DLD1 (cell line): ENCODE measurements around the gene SPSB3.
"Not testable (repeated sequence)": the region's sequence is repeated elsewhere in the genome, so short reads cannot be mapped to it uniquely, and the experiment has no call there.

Experiments used
- in situ Hi-C: cut with HindIII; loops from 2 replicates; pipeline ENCODE4 v1.10.0; 2017; ENCODE audit warnings: low sequenced_read_pairs

The SPSB3 gene

GRCh38 chr16:1817276-1817589, 34.9 kb upstream of the SPSB3 start:
- in situ Hi-C loops: no loop called here

DNA sequence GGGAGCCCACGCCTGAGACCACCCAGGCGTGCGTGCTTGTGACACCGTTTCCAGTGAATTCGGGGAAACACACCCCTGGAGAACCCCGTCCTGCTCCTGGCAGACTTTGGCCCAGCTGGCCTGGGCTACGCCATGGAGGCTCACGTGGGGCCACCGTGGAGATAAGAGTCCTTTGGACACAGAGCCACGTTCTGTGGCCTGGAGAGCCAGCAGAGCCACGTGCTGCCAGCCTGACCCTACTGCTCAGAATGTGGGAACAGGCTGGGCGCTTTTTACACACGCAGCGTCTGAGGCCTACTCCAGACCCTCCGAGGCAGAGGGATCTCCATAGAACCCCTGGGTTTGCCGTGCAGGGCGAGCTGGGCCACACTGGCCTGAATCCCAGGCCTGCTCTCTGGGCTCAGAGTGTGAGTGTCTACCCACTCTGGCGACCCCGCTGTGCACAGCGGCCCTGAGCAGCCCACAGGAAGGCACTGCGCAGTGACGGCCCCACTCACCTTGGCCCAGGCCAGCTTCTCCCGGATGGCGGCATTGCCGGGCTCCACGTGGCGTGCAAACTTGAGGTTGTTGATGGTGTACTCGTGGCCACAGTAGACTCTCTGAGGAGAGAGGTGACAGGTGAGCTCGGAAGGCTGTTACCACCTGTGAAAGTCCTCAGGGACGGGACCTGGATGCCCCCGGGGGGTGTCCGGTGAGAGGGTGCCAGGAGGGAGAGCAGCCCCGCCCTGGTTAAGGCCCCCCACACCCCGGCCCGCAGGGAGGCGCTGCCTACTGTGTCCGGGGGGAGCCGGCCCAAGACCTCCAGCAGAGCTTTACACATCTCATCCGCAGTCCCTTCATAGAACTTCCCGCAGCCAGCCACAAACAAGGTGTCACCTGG, 34.3 kb upstream of the SPSB3 start:
- in situ Hi-C loops: no loop called here

- in situ Hi-C loops: no loop called here
Measured at GRCh38 chr16:1815461-1815860, 33.1 kb upstream of the SPSB3 start.

DNA sequence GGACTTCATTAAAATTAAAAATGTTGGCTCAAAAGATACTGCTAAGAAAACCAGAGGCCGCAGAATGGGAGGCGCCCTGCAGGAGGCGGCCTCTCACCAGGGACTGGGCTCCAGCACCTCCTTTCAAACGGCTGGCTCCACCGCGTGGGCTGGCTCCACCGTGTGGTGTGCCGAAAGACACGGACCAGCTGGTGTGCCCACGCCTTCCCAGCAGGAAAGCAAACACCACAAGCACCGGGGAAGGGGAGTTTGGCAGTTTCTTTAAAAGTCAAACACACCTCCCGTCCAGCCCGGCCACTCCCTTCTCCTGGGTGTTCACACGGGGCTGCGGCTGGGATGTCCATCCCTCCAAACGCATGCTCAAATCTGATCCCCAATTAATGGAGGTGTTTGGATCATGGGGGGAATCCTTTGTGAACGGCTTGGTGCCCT, 30.4 kb upstream of the SPSB3 start:
- in situ Hi-C loops: no loop called here

- in situ Hi-C loops: no loop called here
Measured at GRCh38 chr16:1810536-1810935, 28.2 kb upstream of the SPSB3 start.

GRCh38 chr16:1810106-1810505, 27.7 kb upstream of the SPSB3 start:
- in situ Hi-C loops: no loop called here

DNA sequence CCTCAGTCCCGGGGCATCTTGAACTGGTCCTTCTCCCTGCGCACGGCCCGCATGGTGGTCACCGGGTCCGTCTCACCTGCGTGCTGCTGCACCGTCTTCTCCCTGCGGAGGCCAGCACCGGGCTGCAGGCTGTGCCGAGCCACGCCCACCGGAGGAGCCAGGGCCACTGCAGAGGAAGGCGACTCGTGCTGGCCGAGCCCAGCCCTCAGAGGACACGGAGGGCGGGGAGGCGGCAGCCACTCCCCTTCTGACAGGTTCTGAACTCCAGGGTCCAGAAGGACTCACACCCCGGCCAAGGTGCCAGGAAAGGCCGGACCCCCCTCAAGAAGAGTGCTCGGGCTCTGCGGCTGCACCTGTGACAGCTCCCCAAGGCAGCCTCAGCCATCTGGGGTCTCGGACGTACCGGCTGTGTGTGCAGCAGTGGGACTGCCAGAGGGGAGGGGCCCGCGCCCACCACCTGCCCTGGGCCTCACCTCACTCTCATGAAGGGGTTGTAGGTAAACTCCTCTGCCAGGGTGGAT, 27.0 kb upstream of the SPSB3 start:
- in situ Hi-C loops: no loop called here

- in situ Hi-C loops: no loop called here
Measured at GRCh38 chr16:1808691-1809090, 26.3 kb upstream of the SPSB3 start.

- in situ Hi-C loops: no loop called here
Measured at GRCh38 chr16:1807626-1808025, 25.3 kb upstream of the SPSB3 start.

DNA sequence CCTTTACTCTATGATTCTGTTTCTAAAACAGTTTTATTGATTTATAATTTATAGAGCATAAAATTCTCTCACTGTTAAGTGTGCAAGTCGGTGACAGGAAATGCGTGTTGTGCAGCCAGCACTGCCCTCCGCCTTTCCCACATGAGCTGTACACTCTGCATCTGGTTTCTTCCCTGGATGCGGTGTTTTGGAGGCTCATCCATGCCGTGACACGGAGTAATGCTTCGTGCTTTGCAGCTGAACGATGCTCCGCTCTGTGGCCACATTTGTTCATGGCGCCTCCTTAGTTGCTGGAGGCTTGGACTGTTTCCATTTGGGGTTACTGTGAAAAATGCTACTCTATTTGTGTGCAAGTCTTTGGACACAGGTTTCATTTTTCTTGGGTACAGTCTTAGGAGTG, 18.3 kb upstream of the SPSB3 start:
- in situ Hi-C loops: no loop called here

DNA sequence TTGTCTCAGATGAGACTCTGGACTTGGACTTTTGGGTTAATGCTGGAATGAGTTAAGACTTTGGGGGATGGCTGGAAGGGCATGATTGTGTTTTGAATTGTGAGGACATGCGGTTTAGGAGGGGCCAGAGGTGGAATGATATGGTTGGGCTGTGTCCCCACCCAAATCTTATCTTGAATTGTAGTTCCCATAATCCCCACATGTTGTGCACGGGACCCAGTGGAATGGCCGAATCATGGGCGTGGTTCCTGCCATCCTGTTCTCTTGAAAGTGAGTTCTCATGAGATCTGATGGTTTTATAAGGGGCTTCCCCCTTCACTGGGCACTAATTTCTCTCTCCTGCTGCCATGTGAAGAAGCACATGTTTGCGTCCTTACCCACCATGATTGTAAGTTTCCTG, 16.9 kb upstream of the SPSB3 start:
- in situ Hi-C loops: not testable (repeated sequence)

DNA sequence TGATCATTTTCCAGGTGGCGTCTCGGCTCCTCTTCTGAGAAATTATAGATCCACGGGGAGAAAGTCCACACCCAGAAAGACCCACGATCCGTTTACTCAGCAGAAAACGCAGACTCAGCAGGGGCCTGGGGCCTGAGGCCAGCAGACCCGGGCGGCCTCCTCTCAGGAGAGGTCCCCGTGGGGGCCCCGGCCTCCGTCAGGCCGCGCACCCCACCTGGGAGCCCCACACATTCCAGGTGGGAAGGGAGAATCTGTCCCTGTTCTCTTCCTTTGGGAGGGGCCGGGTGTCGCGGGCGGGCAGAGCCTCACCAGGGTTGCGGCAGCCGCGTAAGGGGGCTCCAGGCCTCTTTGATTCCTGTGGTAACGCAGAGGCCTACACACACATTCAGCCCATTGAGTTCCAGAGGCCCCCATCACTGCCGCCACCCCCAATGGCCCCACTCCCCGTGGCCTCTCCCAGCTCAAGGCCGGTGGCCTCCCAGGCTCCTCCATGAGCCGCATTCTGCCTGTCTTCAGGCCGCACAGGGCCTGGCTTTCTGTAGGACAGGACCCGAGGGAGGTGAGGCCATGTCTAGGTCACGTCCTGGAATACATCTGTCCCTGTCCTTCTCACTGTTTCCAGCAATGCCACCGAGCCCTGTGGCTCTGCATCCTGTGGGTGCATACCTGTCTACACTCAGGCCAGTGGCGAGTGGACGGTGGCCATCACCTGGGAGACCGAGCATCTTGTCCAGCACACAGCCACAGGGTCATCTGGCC, 12.7 kb upstream of the SPSB3 start:
- in situ Hi-C loops: no loop called here

DNA sequence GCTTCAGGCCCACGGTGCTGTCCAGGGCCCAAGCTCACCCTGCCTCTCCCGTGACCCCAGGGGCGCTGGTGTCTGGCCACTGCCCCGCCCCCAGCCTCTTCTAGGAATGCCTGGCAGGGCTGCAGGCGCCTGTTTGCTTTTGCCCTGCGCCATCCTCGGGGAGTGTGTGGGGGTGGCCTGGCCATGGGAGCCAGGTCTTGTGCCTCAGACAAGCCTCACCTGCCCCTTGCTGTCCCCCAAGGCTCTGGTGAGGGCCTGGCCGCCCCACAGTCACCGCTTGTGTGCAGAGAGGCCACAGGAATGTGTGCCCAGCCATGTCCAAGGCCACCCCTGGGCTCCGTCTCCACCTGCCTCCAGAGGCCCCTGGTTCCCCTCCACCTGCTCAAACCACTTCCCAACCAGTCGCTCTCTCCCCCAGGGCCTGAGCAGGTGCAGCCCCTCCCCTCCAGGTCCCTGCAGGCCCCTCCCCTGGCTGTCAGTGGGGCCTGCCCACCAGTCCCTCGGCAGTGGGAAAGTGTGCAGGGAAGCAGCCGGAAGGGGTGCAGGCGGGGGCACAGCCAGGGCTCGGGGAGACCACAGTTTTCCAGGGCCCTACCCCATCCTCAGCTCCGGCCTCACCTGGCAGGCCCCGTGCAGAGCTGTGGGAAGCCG, 12.0 kb upstream of the SPSB3 start:
- in situ Hi-C loops: no loop called here

DNA sequence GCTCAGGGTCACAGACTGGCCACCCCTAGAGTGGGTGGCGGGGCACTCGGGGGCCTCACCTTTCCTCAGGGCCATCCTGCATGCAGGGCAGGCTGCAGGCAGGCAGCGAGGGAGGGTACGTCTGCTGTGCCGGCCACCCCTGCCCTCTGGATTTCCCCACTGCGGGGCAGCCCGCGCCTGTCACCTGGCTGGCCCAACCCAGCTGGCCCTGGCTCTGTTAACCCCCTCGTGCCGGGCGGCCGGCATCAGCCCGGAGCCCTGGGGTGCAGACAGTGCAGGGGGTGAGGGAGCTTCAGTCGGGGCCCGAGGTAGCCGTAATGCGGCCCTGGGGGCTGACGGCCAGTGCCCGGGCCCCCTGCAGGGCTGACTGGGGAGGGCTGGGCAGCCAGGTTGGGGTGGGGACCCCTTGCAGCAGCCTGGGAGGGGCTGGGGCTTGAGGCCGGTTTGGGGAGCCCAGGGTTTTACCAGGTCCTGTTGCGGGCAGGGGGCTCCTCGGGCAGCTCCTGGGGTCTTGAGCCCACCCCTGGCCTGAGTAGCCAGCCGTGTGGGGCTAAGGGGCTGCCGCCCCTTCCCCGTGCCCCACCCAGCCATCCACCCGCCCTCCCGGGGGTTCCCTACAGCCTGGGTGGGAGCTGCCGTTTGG, 11.3 kb upstream of the SPSB3 start, which contains the start of gene IGFALS:
Gene IGFALS, minus strand, starts transcription at position 128 of the 643 bp plus-strand sequence. Its CDS starts 53 bp downstream, at position 75.
- in situ Hi-C loops: no loop called here

- in situ Hi-C loops: no loop called here
Measured at GRCh38 chr16:1792836-1793577, 10.6 kb upstream of the SPSB3 start.

DNA sequence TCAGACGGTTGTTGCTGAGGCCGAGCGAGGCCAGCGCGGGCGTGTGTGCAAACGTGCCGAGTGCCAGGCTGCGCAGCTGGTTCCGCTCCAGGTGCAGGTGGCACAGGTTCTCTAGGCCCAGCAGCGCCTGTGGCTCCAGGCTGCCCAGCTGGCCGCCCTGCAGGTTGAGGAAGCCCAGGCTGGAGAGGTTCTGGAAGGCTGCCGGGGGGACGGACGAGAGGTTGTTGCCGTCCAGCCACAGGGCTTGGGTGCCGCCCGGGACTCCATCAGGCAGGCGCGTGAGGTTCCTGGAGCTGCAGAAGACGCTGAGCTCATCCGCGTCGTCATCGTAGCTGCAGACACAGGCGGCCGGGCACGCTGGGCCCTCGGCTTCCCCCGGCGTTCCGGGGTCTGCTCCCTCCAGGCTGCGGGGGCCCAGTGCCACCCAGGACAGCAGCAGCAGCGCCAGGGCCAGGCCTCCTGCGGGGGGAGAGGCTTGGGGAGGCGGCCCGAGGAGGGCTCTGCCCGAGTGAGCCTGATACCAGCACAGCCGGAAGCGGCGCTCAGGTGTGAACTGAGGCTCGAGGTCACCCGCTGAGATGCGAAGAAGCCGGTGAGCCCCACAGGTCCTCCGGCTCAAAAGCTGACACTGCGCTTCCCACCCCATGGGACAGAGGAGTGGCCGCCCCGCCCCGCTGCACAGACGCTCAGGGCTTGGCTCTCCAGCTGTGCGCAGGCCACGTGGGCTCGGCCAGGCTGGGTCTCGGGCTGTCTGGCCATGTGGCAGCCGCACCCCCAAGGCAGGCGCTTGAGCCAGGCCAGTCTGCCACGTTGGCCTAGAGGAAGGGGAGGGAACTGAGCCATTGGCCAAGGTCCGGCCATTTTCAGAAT, 9.8 kb upstream of the SPSB3 start:
- in situ Hi-C loops: no loop called here

GRCh38 chr16:1791256-1791942, 9.0 kb upstream of the SPSB3 start:
- in situ Hi-C loops: no loop called here

GRCh38 chr16:1790611-1791255, 8.4 kb upstream of the SPSB3 start:
- in situ Hi-C loops: no loop called here
